ENCODE data around the gene OTOG. TPM values are rescaled to one million over a fixed set of nuclear protein-coding genes. Genes with fewer than 3 reads are reported as not detected.

OTOG gene
- total RNA-seq, 4 donors from 2014 or later = not detected

- no peak for ATAC-seq (ENCODE audit: low FRiP score)
- no peak for DNase-seq (ENCODE audit: low spot score)
- TF ChIP-seq, protein P1, sequence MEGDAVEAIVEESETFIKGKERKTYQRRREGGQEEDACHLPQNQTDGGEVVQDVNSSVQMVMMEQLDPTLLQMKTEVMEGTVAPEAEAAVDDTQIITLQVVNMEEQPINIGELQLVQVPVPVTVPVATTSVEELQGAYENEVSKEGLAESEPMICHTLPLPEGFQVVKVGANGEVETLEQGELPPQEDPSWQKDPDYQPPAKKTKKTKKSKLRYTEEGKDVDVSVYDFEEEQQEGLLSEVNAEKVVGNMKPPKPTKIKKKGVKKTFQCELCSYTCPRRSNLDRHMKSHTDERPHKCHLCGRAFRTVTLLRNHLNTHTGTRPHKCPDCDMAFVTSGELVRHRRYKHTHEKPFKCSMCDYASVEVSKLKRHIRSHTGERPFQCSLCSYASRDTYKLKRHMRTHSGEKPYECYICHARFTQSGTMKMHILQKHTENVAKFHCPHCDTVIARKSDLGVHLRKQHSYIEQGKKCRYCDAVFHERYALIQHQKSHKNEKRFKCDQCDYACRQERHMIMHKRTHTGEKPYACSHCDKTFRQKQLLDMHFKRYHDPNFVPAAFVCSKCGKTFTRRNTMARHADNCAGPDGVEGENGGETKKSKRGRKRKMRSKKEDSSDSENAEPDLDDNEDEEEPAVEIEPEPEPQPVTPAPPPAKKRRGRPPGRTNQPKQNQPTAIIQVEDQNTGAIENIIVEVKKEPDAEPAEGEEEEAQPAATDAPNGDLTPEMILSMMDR (IDR thresholded peaks at IDR 0.05) = no peak
Measured at GRCh38 chr11:17511571-17511970, 35.5 kb upstream of the OTOG start.

GRCh38 chr11:17512101-17512500 is 35.0 kb upstream of the OTOG start:
- ATAC-seq (ENCODE audit: low FRiP score) (no peak), DNase-seq (ENCODE audit: low spot score) (no peak)
- TF ChIP-seq, protein P1 (IDR thresholded peaks at IDR 0.05) = no peak

DNA sequence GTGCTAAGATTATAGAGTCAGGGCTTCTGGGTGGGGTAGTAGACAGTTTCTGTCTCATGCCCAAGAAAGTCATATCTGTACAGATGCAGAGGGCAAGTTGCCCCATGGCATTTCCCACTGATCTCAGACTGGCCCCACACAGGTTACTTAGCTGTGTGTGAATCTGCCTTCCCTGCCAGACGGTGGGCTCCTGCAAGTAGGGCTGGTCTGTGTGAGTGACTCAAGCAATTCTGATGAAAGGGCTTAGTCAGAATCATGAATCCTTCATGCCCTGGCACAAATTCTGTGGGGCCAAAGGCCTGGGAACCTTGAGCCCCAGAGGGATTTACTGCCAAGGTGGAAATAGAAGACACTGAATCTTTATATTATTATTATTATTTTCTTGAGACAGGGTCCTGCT is 33.2 kb upstream of the OTOG start:
- DNase-seq (ENCODE audit: low spot score) = no peak
- no peak for ATAC-seq (ENCODE audit: low FRiP score)
- TF ChIP-seq, protein P1 (IDR thresholded peaks at IDR 0.05) = no peak

- DNase-seq (ENCODE audit: low spot score) (no peak), ATAC-seq (ENCODE audit: low FRiP score) (no peak)
- TF ChIP-seq, protein P1 (IDR thresholded peaks at IDR 0.05) = no peak
Measured at GRCh38 chr11:17514476-17514875, 32.6 kb upstream of the OTOG start.

- ATAC-seq (ENCODE audit: low FRiP score) (no peak), DNase-seq (ENCODE audit: low spot score) (no peak)
- TF ChIP-seq, protein P1 (IDR thresholded peaks at IDR 0.05) = no peak
Measured at GRCh38 chr11:17515443-17516176, 31.4 kb upstream of the OTOG start.

GRCh38 chr11:17516551-17517150 is 30.4 kb upstream of the OTOG start:
- no peak for ATAC-seq (ENCODE audit: low FRiP score)
- TF ChIP-seq, protein P1 (IDR thresholded peaks at IDR 0.05) = no peak
- DNase-seq (ENCODE audit: low spot score) = no peak

DNA sequence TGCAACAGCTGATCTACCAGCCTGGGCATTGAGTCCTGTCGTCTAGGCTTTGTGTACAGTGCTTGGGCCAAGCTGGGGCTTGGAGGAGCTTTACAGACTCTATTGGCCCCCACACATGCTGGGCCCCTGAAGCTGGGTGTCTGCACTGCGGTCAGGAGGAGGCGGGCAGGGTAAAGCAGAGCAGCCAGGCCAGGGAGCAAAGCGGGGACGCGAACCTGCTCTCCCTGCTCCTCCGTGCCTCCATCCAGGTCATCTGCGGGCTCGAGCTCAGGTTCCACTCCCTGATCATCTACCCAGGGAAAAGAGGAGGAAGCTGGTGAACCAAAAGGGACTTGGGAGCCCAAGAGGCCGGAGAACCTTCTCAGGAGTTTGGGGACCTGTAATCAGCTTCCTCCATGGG is 29.9 kb upstream of the OTOG start:
- no peak for DNase-seq (ENCODE audit: low spot score)
- no peak for ATAC-seq (ENCODE audit: low FRiP score)
- TF ChIP-seq, protein P1 (IDR thresholded peaks at IDR 0.05) = no peak
